NOMO-1 treated with DMSO at 0.1 percent for 48 hours (cell line): ENCODE measurements around the gene IFT20.

Experiments
- DNase-seq: peaks from one replicate; lab custom pipeline; 2025; ENCODE audit not compliant: unreplicated experiment; lab: John Stamatoyannopoulos, UW

The IFT20 gene

DNA sequence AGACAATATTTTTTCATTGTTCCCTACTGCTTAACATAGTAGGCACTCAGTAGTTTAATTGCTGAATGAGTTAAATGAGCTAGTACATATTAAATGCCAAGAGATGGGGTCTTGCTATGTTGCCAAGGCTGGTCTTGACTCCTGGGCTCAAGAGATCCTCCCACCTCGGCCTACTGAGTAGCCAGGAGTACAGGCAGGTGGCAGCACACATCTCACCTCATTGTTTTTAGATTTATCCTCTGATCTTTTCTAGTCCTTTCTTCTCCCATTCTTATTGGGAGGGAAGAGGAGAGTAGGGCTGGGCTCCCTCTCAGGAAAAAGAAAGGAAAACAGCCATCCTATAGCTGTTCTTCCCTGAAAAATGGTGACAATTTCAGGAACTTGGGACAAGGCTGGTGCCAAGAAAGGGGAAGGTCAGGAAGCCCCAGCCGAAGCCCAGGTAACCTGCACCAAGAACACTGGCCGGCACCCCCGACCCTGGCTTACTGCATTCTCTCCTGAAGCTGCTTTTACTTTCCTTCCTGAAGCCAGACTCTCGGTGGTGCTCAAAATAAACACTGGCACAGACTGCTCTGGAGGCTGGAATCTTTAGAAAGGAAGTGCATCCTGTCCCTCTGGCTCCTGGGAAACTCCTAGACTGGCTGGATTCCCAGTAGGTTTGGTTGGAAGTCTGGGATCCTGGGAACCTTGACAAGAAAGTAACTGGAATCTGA, 2.9 kb upstream of the IFT20 start:
- no peak for DNase-seq

DNA sequence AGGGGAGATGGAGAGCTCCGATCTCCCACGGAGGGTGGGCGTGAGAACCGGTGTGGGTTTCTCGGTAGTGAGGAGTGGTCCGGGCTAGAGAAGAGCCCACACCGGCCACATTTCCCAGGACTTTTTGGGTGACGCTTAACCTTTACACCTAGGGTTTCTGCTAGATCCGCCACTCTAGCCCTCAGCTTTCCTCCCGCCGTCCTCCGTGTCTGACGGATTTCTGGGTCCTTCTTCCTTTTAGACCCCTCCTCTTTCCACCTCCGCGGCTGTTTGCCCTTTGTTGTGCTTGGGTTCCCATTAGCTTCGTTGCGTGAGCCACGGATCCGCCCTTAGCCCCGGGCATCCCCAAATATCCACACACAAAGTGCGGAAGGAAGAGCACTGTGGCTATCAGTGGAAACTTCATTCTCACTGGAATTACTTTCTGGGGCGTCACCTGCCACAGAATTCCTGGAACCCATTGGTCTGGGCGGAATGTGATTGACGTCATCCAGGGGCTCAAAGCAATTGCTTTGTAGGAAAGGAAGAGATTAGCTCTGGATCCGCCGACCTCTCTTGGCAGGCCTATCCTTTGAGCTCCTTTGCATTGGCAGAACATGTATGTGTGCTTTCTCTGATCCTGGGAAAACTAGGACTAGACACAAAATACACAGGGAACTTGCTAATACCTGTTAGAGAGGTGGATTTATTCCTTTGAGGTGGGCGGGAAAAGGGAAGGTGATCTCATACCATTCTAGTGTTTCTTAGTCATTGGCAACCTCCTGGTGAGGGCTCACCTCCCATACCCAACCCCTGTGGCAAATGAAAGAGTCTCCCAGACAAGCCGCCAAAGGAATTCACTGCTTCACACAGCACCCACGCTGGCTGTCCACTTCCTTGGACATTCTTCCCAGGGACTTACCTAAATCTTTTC, 943 bp upstream of the IFT20 start:
- no peak for DNase-seq

GRCh38 chr17:28334666-28335200, 539 bp downstream of the IFT20 start:
- DNase-seq = no peak

DNA sequence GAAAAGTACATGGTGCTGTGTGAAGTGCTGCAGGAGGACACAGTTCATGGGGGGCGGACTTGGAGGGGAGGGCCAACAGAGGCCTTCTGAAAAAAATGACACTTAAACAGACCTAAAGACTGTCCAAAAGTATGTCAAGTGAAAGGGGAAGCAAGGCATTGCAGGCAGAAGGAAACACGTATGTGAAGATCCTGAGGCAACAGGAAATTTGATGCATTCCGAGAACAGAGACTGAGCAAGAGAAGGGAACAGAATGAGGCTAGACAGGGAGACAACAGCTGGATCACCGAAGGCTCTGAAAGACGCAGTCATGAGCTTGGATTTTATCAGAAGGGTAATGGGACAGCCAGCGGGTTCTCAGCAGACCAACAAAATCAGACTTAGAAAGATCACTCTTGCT, 1.1 kb downstream of the IFT20 start:
- peak; percentile 27 for DNase-seq

- no peak for DNase-seq
Observed at GRCh38 chr17:28333083-28333746, 2.1 kb downstream of the IFT20 start.

- no peak for DNase-seq
Observed at GRCh38 chr17:28331891-28332420, 3.3 kb downstream of the IFT20 start.

DNA sequence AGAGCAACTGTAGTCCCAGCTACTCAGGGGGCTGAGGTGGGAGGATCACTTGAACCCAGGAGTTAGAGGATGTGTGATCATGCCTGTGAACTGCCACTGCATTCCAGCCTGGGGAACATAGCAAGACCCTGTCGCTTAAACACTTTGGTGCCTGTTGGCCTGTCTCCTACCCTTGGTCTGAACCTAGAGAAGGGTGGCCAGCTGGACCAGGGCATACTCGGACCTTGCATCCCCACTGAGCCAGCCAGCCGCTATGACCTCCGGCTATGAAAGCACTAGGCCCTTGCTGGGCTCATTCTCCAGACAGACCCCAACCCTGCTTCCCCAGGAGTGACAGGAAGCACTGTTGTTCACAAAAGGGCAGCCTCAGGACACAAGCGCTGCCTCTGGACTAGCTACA, 4.6 kb downstream of the IFT20 start:
- no peak for DNase-seq

DNA sequence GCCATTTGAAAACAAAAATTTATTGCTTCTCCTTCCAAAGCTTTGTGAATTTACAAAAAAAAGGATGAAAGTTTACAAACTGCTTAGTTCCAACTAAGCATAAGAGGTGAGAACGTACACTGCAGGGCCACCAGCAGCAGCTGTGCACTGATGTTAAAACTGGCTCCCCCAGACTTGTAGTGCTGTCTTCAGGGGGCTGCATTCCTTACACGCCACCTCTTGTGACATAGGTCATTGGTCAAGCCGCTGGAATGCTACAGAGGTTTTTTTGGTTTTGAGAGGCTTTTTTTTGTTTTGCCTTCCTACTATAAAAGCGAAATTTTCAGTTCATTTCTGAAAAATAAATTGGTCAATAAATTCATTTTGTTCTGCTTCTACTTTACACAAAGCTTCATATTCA, 6.9 kb downstream of the IFT20 start:
- DNase-seq = no peak

DNA sequence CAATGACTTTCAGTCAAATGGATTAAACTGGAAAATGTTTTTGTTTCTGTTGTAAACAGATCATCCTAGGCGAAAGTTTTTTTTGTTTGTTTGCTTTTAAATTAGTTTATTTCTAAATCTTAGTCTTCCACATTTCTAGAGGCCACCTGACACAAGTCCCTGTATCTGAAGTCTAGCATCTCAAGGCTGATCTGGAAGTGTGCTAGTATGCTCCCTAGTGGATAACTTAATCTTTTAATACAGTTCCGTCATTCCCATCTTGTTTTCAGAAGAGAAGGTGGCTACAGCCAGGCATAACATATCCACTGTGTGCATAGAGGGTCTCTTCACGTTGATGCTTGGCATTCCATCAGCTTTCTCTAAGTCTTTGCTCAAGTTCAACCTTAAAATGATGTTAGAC, 7.6 kb downstream of the IFT20 start:
- no peak for DNase-seq

DNA sequence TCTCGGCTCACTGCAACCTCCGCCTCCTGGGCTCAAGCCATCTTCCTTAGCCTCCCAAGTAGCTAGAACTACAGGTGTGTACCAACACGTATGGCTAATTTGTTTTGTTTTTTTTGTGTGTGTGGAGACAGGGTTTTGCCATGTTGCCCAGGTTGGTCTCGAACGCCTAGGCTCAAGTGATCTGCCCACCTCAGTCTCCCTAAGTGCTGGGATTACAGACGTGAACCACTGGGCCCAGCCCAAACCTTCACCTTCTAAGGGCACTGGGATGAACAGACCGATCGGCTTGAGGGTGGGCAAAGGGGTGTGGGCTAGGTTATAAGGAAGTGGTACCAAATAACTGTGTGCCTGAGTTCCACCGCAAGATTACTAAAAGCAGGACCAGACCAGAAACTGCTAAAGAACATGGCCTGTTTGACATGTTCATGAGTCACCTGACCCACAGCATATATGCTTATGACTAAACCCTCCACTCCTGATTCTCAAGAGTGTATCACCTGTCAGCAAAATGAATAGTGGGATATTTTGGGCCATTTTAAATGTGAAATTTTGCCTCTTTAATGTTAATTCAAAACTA, 8.2 kb downstream of the IFT20 start:
- no peak for DNase-seq

DNA sequence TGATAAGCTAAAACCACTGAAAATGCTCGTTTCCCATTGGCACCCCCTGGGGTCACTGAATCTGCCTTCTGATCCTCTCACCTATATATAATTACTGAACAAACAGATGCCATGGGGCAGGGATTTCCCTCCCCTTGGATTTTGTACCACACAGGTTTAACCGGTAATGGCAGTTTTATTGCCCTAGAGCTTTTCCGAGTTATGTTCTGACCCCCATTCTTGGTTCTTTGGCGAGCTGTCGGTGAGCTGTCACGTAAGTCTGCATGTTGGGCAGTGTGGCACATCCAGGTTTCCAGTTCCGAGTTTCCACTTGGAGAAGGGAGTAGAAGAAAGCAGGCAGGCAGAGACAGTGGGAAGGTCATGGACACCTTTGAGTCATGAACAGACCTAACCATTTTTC, 9.2 kb downstream of the IFT20 start:
- no peak for DNase-seq

DNA sequence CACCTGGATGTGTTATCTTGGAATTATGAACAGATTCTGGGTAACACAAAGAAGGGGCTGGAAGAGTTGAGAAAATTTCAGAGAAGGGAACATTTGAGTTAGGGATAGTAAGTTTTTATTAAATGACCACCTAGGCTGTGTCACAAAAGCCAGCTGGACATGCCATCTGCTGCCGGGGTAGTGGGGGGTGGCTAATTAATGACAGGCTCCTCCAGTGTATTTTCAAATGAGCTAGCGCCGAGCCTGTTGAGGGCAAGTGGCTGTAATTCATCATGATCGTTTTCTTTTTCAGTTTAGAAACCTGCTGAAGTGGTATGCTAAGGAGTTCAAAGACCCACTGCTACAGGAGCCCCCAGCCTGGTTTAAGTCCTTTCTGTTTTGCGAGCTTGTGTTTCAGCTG, 10.1 kb downstream of the IFT20 start:
- no peak for DNase-seq

DNA sequence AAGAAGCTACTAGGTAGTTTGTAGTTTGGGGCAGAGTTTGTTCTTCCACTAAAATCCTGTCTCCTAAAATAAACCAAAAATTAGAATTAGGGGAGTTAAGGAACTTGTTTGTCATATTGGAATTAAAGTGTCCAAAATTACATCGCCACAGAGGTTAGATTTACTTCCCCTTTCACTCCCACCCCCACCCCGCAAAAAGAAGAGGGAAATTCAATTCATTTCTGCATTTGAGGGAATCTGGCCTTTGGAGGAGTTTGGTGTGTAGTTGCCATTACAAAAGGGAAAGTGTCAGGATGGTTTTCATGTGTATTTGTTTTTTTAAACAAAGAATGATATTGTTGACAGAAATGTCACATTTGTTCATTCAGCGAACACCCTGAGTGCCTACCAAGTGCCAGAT, 10.5 kb downstream of the IFT20 start:
- DNase-seq = peak; percentile 48

GRCh38 chr17:28324267-28324745, 11.0 kb downstream of the IFT20 start:
- DNase-seq = no peak

GRCh38 chr17:28320215-28321061, 14.8 kb downstream of the IFT20 start:
- no peak for DNase-seq

GRCh38 chr17:28319598-28319935, 15.7 kb downstream of the IFT20 start:
- DNase-seq = peak; percentile 31

GRCh38 chr17:28318759-28319597, 16.3 kb downstream of the IFT20 start, which contains the start of gene TMEM97:
TSS of gene TMEM97 (plus strand) at chr17:28319200. CDS start at chr17:28319240, 40 bp downstream.
- DNase-seq = peak; percentile 98

DNA sequence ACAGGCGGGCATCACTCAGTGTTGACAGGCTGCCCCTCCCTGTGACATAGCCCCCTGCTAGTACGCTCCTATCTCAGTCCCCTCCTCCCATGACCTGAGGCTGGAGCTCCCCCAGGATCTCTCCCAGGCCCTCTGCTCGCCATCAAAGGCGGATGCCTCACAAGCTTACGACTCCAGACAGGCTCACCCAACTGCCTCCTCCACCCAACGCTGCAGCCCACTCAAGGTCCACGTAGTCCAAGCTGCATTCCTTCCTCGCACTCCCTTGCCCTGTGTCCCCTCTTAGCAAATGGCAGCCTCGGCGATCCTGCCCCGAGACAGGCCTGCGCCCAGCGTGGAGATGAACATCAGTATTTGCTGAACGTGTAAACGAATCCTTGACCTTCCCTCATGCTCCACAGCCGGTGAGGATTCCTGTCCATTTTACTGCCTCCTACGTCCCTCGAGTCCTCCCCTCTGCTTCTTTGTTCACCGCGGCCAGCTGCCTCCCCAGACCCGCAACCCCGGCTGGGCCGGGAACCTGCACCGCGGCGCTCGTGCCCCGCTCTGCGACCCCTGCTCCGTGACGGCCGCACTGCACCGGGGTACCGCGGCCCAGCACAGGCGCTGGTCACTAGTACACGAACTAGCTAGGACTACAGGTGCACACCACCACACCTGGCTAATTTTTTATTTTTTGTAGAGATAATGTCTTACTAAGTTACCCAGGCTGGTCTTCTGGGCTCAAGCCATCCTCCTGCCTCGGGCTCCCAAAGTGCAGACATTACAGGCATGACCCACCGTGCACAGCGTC, 17.1 kb downstream of the IFT20 start:
- DNase-seq = peak; percentile 27
